NCI-H2196 treated with DMSO at 0.1 percent for 48 hours (cell line): ENCODE data around the gene PCF11.

Source experiments
- DNase-seq: peaks from one replicate; lab custom pipeline; 2025; ENCODE audit not compliant: unreplicated experiment; lab: John Stamatoyannopoulos, UW

Gene PCF11

GRCh38 chr11:83151274-83151977 is 5.5 kb upstream of the PCF11 start:
- no peak for DNase-seq

- DNase-seq, result no peak
These were observed 4.7 kb upstream of the PCF11 start for GRCh38 chr11:83152264-83152663.

DNA sequence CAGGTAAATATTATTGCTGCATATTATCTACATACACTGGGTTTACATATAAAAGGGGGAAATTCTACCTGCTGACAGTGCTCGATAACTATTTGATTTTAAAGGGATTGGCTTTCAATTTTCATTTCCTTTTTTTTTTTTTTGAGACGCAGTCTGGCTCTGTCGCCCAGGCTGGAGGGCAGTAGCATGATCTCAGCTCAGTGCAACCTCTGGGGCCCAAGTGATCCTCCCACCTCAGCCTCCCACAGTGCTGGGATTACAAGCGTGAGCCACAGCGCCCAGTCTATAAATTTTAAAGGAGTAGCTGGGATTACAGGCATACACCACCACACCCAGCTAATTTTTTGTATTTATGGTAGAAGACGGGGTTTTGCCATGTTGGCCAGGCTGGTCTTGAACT is 3.2 kb upstream of the PCF11 start:
- no peak for DNase-seq

DNA sequence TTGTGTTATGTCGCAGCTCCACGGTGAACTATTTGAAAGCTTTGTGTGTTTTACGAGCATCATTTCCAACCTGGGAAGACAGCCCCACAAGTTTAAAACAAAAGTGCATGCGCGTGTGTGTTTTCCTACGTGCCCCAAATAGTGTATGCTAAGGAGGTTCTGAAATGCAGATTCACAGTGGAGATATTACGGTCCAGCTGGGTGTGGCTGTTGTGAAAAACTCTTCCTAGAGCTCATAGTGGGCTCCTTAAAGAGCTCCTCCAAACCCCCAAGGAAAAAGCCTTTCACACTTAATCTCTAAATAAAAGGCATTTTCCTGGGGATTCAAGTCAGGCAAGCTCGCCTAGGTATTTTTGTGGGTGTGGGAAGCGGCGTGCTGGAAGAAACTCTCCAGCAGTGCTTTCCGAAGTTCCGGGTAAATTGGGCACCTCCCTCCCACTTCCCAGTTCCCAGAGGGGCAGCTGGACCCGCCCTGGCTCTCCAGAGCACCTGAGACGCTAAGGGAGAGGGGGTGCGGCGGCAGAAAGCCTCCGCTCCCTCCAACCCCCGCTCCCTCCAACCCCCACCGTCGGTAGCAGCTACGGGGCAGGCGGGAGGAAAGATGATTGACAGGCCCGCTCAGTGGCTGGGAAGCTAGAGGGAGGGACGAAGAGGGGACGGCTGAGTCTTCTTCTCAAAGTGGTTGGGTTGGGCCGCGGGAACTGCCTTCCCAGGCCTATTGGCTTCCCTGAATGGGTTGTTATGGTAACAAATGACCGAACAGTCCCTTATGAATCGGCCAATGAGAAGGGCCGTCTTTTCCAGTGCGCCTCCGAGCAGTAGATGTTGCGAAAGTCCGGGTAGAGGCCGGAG is 561 bp upstream of the PCF11 start:
- DNase-seq, result peak; percentile 100

DNA sequence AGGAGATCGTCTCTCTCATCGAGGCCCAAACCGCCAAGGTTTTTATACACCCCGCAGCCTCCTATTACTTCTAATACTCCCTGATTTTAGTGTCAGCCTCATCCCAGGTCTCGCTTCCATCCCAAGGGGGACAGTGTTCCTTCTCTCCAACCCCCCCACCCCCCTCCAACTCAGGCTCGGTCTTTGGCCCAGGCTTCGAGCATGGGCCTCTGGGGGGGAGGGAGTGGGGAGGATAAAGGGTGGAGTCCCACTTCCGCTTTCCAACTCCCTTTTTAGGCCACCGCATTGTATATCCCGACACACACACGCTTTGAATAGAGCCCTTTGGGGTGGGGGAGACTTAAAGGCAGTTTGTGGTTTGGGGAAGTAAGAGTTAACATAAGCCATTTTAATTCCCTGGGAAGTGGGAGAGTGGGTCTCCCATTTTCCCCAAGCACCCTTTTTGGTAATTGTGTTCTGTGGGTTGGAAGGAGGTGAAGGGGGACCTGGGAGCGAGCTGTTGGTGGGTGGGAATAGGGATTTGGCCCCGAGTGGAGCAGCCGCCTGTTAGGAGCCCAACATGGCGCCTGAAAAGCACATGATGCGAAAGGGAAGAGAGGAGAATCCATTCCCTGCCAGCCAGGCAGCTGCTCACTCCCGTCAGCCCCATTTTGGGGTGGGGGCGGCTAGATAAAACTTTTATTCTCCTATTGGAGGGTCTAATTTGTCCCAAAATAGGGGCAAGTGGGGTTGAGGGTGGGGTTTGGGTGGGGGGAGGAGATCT is 844 bp downstream of the PCF11 start:
- DNase-seq, result no peak

GRCh38 chr11:83158357-83158786 is 1.4 kb downstream of the PCF11 start:
- no peak for DNase-seq

DNA sequence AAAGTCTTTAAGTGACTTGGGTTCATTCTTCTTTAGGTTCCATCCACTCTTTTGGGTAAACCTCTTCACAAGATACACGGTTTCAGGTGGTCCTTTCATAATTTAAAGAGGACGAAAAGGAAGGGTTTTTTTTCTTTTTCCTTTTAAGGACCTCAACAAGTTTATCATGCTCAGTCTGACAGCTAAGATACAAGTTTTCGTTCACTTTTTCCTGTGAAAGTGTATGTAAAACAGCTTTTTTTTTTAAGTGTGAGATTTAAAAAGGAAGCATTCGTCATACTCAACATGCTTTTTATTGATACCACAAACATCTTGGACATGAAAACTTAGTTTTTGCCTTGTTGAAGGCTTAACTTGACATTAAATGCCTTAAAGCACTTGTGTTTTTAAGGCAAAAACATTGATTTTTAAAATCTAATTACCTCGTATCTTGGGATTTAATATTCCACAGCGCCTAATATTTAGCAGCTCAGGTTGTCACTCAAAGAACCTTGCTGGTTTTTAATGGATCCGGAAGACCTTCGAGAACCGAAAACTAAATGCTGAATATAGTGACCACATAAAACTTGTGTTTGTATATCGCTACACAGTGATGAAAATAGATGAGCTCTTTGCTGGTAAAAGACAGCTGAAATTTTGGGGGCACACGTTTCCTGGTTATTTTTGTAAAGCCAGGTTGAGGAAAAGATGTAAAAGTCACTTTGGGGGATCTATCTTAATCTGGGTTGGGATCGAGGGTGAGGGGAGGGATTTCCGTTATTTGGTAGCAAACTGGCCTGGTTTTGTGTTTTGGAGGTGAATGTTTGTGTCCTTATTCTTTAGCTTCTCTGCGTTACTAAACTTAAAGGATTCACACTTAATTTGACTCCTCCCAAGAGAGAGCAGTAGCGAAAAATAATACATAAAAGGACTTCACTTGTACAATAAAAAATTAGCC is 2.3 kb downstream of the PCF11 start:
- DNase-seq, result no peak

- no peak for DNase-seq
These were observed 3.3 kb downstream of the PCF11 start for GRCh38 chr11:83159902-83160865.

DNA sequence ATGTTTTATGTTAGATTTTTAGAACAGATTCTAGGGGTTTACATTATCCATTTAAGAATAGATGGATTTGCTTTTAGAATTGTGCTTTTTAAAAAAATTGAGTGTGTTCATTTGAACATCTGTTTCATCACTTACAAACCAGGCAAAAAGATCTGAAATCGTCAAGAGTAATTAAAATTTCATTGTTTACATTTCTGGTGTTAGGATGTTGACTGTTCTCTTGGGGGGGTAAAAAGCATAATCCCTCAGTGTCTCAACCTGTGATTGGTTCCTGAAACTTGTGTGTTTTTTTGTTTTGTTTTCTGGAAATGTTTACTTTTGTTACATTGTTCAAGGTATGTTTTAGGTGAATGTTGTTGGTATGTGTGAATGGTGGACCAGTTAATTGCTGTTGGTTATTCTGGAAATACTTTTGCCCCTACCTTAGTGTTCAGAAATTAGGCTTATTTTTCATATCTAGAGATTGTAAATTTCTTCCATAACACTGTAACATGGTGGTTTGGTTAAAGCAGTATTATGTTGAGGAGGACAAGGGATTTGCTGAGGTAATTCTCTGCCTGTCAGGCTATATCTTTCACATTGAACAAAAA is 4.8 kb downstream of the PCF11 start:
- DNase-seq, result no peak

- DNase-seq, result no peak
These were observed 5.4 kb downstream of the PCF11 start for GRCh38 chr11:83162377-83162776.

- DNase-seq, result no peak
These were observed 9.4 kb downstream of the PCF11 start for GRCh38 chr11:83166193-83166866.

DNA sequence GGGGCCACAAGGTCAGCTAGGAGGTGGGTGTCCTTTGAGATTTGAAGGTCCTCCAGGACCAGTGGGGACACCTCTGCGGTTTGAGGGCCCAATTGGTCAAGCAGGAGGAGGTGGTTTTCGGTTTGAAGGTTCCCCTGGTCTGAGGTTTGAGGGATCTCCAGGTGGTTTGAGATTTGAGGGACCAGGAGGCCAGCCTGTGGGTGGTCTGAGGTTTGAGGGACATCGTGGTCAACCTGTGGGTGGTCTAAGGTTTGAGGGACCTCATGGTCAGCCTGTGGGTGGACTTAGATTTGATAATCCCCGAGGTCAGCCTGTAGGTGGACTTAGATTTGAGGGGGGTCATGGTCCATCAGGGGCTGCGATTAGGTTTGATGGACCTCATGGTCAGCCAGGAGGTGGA is 11.8 kb downstream of the PCF11 start:
- DNase-seq, result no peak

DNA sequence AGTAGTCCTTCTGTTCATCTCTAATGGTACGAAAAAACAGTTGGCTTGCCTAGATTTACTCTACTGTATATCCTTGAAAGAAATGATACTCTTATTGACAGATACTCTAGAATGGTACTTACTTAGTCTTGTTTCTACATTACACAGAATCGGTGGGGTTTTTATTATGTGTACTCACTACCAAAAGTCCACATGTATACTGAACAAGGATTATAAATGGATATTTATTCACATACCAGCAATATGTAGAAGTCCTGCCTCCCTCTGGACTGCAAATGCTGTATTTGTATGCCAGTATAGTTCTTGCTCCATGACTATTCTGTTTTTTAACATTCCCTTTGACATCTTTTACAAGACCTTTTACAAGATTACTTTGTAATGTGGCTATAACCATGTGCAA is 13.9 kb downstream of the PCF11 start:
- no peak for DNase-seq

DNA sequence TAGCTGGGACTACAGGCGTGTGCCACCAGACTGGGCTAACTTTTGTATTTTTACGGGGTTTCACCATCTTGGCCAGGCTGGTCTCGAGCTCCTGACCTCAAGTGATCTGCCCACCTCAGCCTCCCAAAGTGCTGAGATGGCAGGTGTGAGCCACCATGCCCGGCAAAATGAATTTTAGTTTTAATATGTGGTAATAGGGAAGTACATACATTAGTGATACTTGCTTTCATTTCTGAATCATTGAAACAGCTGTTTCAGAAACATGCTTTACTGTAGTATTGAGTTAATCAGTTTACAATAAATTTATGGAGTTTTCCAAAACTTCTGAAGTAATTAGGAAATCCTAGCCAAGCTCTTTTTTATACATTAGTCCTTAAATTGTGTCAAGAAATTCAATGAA is 15.6 kb downstream of the PCF11 start:
- DNase-seq, result no peak

DNA sequence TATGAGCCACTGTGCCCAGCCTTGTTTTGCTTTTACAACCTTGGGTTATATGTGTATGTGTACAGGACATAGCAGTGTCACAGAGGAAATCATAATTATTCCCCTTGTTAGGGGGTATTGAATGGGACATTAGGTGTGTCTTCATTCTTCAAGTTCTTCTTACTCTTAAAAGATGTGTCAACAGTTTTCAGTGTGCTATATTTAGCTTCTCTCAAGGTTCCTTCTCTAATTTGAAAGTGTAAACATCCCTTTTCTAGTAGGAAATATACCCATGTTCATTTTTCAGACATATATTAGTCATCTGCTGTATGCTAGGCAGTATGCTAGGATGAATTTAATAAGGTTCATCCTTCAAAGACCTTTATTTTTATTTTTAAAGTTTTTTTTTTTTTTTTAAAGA is 17.1 kb downstream of the PCF11 start:
- DNase-seq, result no peak

GRCh38 chr11:83175815-83176214 is 18.9 kb downstream of the PCF11 start:
- no peak for DNase-seq

GRCh38 chr11:83181815-83182214 is 24.9 kb downstream of the PCF11 start:
- no peak for DNase-seq

DNA sequence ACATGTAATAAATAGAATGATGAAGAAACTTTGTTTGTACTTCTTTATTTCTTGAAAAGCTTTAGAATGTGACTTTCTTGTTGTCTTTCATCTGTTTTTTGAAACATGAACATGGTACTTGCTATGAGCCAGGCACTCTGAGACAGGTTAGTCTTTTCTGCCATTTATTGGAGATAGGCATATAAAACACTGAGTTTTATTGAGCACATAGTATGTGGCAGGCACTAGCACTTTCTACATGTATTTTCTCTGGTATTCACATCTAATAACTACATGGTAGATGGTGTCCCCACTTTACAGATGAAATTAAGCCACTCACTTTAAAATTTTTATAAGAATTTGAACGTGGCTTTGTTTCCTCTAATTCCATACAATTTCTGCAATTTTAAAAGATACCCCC is 28.8 kb downstream of the PCF11 start:
- no peak for DNase-seq

- no peak for DNase-seq
These were observed 30.5 kb downstream of the PCF11 start for GRCh38 chr11:83187465-83187864.
